NCI-H2196 (cell line): ENCODE data around the gene SMPX.

Experiments used
- DNase-seq: peaks from one replicate; lab custom pipeline; 2025; ENCODE audit not compliant: unreplicated experiment; lab: John Stamatoyannopoulos, UW

Gene SMPX

GRCh38 chrX:21658746-21659145, 99.2 kb downstream of the SMPX start:
- DNase-seq: no peak

GRCh38 chrX:21658152-21658737, 99.7 kb downstream of the SMPX start, which contains the start of gene KLHL34:
TSS of gene KLHL34 (minus strand) at chrX:21658330. CDS start at chrX:21657788, 542 bp downstream.
- no peak for DNase-seq

GRCh38 chrX:21657318-21658151, 100.4 kb downstream of the SMPX start:
- no peak for DNase-seq

- DNase-seq: no peak
Measured at GRCh38 chrX:21656587-21657317, 101.2 kb downstream of the SMPX start.
